Measurements from ENCODE around the gene RHBDL1.

RHBDL1 gene

GRCh38 chr16:721765-722540 lies 46.5 kb downstream of the RHBDL1 start:
- DNase-seq: no peak

- DNase-seq: no peak
These were observed 47.6 kb downstream of the RHBDL1 start for GRCh38 chr16:722835-723633.

GRCh38 chr16:723695-724094 lies 48.2 kb downstream of the RHBDL1 start:
- DNase-seq: no peak

- DNase-seq: no peak
These were observed 48.9 kb downstream of the RHBDL1 start for GRCh38 chr16:724188-725040.

GRCh38 chr16:725041-725376 lies 49.5 kb downstream of the RHBDL1 start:
- no peak for DNase-seq

- DNase-seq: no peak
These were observed 50.2 kb downstream of the RHBDL1 start for GRCh38 chr16:725463-726187.

GRCh38 chr16:726188-726437 lies 50.6 kb downstream of the RHBDL1 start:
- no peak for DNase-seq

- DNase-seq: peak; percentile 39
These were observed 51.2 kb downstream of the RHBDL1 start, which contains the start of the genes CCDC78 and HAGHL for GRCh38 chr16:726438-727290. TSS of gene CCDC78 (minus strand) at chr16:726443. CDS start at chr16:726367, 76 bp downstream. TSS of gene HAGHL (plus strand) at chr16:727106. CDS start at chr16:727510, 404 bp downstream.

GRCh38 chr16:727291-727977 lies 52.0 kb downstream of the RHBDL1 start:
- no peak for DNase-seq
